ENCODE results near the gene PRXL2A.

The PRXL2A gene

DNA sequence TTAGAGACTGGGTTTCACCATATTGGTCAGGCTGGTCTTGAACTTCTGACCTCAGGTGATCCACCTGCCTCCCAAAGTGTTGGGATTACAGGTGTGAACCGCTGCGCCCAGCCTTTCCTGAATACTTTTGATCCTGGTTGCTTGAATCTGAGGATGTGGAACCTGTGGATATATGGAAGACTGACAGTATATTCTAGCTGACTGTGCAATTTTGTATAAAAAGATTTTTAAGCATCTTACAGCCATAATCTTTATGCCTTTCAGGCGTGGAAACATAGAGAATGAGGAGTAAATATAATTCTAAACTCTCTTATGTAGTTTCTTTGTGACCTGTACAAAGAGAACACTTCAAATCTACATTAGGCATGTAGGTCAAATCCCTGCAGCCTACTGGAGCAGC, 61.9 kb downstream of the PRXL2A start:
- no peaks in the 10 kb centered on the region for H3K9me3 ChIP-seq (ENCODE audit: control insufficient read depth, insufficient read depth, low read depth, low read length)
- H3K27ac ChIP-seq (ENCODE audit: extremely low read depth, low read depth, low read length) = no peak overlapping the region
- H3K4me1 ChIP-seq (ENCODE audit: control insufficient read depth, insufficient read depth, low read length) = peaks cover 2% of the 10 kb centered on the region; the same call in 1 of the 2 replicates
- ChIA-PET CTCF (interaction anchor here (0.7 to 1.3 kb wide), 2 partner anchors 25 to 35 kb away, joined by 3 to 5 read pairs; no protein-coding TSS in a partner anchor), POLR2A (no interaction called here)
- TF ChIP-seq OVOL3 (tag by site-specific recombination; IDR thresholded peaks at IDR 0.05) (no peak), ZBTB1 (tag by site-specific recombination; IDR thresholded peaks at IDR 0.05) (no peak), KLF16 (tag by site-specific recombination; IDR thresholded peaks at IDR 0.05) (no peak), ZNF248 (tag by site-specific recombination; IDR thresholded peaks at IDR 0.05) (no peak), ZNF426 (tag by site-specific recombination; IDR thresholded peaks at IDR 0.05) (no peak)
- TF ChIP-seq, protein P1, sequence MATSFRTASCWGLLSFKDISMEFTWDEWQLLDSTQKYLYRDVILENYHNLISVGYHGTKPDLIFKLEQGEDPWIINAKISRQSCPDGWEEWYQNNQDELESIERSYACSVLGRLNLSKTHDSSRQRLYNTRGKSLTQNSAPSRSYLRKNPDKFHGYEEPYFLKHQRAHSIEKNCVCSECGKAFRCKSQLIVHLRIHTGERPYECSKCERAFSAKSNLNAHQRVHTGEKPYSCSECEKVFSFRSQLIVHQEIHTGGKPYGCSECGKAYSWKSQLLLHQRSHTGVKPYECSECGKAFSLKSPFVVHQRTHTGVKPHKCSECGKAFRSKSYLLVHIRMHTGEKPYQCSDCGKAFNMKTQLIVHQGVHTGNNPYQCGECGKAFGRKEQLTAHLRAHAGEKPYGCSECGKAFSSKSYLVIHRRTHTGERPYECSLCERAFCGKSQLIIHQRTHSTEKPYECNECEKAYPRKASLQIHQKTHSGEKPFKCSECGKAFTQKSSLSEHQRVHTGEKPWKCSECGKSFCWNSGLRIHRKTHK (tag by site-specific recombination; IDR thresholded peaks at IDR 0.05) = no peak
- H3K36me3 ChIP-seq (ENCODE audit: control insufficient read depth in 2 of 2, insufficient read depth in 1 of 2, low read length in 2 of 2) = peaks cover 0 to 3% of the 10 kb centered on the region in 2 experiments; a peak in 2 of 3 replicates
- no peak overlapping the region for H3K4me3 ChIP-seq (ENCODE audit: low read depth, low read length)

DNA sequence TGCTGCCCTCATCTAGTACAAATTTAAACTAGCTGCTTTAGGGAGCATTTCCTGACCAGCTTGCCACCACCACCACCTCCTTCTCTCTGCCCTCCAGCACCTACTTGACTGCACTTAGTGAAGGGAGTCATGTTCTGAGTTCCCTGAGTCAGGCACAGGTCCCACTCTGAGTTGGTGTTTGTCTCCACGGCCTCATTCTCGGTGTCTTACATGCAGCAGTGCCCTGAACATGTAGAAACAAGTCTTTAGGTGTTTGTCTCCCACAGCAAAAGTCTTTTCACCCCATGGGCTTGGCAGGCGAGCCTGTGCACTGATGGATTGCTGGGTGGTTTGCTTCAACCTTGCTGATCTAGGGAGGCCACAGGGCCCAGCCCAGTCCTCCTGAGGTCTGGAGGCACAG, 62.6 kb downstream of the PRXL2A start:
- no peak overlapping the region for H3K27ac ChIP-seq (ENCODE audit: extremely low read depth, low read depth, low read length)
- POLR2A ChIA-PET = no interaction called here

More for the DNA sequence above, 62.6 kb downstream of the PRXL2A start:
- CTCF ChIA-PET = interaction anchor here (0.6 to 1.4 kb wide), 2 partner anchors 27 to 30 kb away, joined by 3 to 4 read pairs; no protein-coding TSS in a partner anchor
- Histone ChIP-seq H3K4me3 (ENCODE audit: low read depth, low read length) (no peak overlapping the region), H3K9me3 (ENCODE audit: control insufficient read depth, insufficient read depth, low read depth, low read length) (no peaks in the 10 kb centered on the region), H3K4me1 (ENCODE audit: control insufficient read depth, insufficient read depth, low read length) (peaks cover 2% of the 10 kb centered on the region; the same call in 1 of the 2 replicates), H3K36me3 (ENCODE audit: control insufficient read depth in 2 of 2, insufficient read depth in 1 of 2, low read length in 2 of 2) (peaks cover 0 to 3% of the 10 kb centered on the region in 2 experiments; a peak in 2 of 3 replicates)
- TF ChIP-seq, protein P2, sequence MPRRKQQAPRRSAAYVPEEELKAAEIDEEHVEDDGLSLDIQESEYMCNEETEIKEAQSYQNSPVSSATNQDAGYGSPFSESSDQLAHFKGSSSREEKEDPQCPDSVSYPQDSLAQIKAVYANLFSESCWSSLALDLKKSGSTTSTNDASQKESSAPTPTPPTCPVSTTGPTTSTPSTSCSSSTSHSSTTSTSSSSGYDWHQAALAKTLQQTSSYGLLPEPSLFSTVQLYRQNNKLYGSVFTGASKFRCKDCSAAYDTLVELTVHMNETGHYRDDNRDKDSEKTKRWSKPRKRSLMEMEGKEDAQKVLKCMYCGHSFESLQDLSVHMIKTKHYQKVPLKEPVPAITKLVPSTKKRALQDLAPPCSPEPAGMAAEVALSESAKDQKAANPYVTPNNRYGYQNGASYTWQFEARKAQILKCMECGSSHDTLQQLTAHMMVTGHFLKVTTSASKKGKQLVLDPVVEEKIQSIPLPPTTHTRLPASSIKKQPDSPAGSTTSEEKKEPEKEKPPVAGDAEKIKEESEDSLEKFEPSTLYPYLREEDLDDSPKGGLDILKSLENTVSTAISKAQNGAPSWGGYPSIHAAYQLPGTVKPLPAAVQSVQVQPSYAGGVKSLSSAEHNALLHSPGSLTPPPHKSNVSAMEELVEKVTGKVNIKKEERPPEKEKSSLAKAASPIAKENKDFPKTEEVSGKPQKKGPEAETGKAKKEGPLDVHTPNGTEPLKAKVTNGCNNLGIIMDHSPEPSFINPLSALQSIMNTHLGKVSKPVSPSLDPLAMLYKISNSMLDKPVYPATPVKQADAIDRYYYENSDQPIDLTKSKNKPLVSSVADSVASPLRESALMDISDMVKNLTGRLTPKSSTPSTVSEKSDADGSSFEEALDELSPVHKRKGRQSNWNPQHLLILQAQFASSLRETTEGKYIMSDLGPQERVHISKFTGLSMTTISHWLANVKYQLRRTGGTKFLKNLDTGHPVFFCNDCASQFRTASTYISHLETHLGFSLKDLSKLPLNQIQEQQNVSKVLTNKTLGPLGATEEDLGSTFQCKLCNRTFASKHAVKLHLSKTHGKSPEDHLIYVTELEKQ (tag by site-specific recombination; IDR thresholded peaks at IDR 0.05; ENCODE audit: borderline replicate concordance) = no peak
- TF ChIP-seq ZNF610 (tag by site-specific recombination; IDR thresholded peaks at IDR 0.05; ENCODE audit: borderline replicate concordance) (no peak), ZFP37 (tag by site-specific recombination; IDR thresholded peaks at IDR 0.05) (no peak), ZNF23 (tag by site-specific recombination; IDR thresholded peaks at IDR 0.05; ENCODE audit: borderline replicate concordance) (no peak), ZNF174 (tag by site-specific recombination; IDR thresholded peaks at IDR 0.05) (no peak), ZNF473 (tag by site-specific recombination; IDR thresholded peaks at IDR 0.05) (no peak), ZNF311 (tag by site-specific recombination; IDR thresholded peaks at IDR 0.05; ENCODE audit: borderline replicate concordance) (no peak), ZNF292 (tag by site-specific recombination; IDR thresholded peaks at IDR 0.05; ENCODE audit: borderline replicate concordance, low read depth) (no peak), ZNF777 (tag by site-specific recombination; IDR thresholded peaks at IDR 0.05; ENCODE audit: borderline replicate concordance) (no peak), ZNF48 (tag by site-specific recombination; IDR thresholded peaks at IDR 0.05) (no peak), REPIN1 (tag by site-specific recombination; IDR thresholded peaks at IDR 0.05; ENCODE audit: low read depth) (no peak), ZNF600 (tag by site-specific recombination; IDR thresholded peaks at IDR 0.05) (no peak), ZNF660 (tag by site-specific recombination; IDR thresholded peaks at IDR 0.05) (no peak), ZNF629 (tag by site-specific recombination; IDR thresholded peaks at IDR 0.05) (no peak), KLF1 (tag by site-specific recombination; IDR thresholded peaks at IDR 0.05) (no peak), SCRT1 (tag by site-specific recombination; IDR thresholded peaks at IDR 0.05; ENCODE audit: borderline replicate concordance) (no peak)
- TF ChIP-seq, protein P3, sequence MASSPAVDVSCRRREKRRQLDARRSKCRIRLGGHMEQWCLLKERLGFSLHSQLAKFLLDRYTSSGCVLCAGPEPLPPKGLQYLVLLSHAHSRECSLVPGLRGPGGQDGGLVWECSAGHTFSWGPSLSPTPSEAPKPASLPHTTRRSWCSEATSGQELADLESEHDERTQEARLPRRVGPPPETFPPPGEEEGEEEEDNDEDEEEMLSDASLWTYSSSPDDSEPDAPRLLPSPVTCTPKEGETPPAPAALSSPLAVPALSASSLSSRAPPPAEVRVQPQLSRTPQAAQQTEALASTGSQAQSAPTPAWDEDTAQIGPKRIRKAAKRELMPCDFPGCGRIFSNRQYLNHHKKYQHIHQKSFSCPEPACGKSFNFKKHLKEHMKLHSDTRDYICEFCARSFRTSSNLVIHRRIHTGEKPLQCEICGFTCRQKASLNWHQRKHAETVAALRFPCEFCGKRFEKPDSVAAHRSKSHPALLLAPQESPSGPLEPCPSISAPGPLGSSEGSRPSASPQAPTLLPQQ (tag by site-specific recombination; IDR thresholded peaks at IDR 0.05) = no peak
